Uterus (tissue), 2 donors: ENCODE data around the gene TRAPPC12.

Experiments used
- POLR2A ChIP-seq, 2 donors: fragments of 450-650 bp; IDR thresholded peaks; one replicate each; pipeline ENCODE4 v1.6.1; 2016; ENCODE audit warnings: antibody characterized with exemption in 2 of 2, mild to moderate bottlenecking in 1 of 2, moderate library complexity in 1 of 2
- TF ChIP-seq, protein P1 (sequence below), 4 experiments: fragments of 200-600 bp in 2 of 4; fragments of 450-650 bp in 2 of 4; sonication (generic) in 2 of 4; IDR thresholded peaks; one replicate each; pipeline ENCODE4 v1.5.1; 2016 to 2019; ENCODE audit warnings: antibody characterized with exemption in 4 of 4, mild to moderate bottlenecking in 2 of 4, moderate library complexity in 1 of 4

DNA sequence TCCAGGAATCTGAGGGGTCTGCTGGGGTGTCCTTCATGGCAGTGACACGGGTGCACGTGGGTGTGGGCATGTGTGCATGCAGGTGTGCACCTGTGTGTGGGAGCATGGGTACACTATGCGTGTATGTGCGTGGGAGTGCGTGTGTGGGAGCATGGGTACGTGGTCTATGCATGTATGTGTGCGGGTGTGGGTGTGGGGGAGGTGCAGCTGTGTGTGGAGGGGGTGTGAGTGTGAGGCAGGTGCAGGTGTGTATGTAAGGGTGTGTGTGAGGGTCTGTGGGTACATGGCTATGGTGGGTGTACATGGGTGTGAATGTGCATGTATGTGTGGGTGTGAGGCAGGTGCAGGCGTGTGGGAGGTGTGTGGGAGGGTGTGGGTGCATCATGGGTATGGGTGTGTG lies 38.2 kb upstream of the TRAPPC12 start:
- TF ChIP-seq, protein P1, sequence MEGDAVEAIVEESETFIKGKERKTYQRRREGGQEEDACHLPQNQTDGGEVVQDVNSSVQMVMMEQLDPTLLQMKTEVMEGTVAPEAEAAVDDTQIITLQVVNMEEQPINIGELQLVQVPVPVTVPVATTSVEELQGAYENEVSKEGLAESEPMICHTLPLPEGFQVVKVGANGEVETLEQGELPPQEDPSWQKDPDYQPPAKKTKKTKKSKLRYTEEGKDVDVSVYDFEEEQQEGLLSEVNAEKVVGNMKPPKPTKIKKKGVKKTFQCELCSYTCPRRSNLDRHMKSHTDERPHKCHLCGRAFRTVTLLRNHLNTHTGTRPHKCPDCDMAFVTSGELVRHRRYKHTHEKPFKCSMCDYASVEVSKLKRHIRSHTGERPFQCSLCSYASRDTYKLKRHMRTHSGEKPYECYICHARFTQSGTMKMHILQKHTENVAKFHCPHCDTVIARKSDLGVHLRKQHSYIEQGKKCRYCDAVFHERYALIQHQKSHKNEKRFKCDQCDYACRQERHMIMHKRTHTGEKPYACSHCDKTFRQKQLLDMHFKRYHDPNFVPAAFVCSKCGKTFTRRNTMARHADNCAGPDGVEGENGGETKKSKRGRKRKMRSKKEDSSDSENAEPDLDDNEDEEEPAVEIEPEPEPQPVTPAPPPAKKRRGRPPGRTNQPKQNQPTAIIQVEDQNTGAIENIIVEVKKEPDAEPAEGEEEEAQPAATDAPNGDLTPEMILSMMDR (IDR thresholded peaks at IDR 0.05) = no peak
- TF ChIP-seq POLR2A (IDR thresholded peaks at IDR 0.05) = no peak
